Right lobe of liver (tissue), 6 donors: ENCODE data around the gene VSTM2B. TPM values are rescaled to one million over a fixed set of nuclear protein-coding genes. Genes with fewer than 3 reads are reported as not detected.

Source experiments
- ATAC-seq, 4 donors: fragments of 200-7000 bp; cut with Tn5 transposase; one replicate each; pipeline ENCODE4 v1.9.1; 2020; ENCODE audit warnings: mild to moderate bottlenecking in 4 of 4, moderate library complexity in 4 of 4
- DNase-seq, 3 donors: peaks; one replicate each; pipeline ENCODE4 v3.0.0-alpha.2; 2020
- H3K27ac ChIP-seq, 3 donors: fragments of 200-600 bp; one replicate each; pipeline ENCODE4 v1.8.0; 2022
- H3K27me3 ChIP-seq, 2 donors: fragments of 200-600 bp; one replicate each; pipeline ENCODE4 v1.8.0; 2022
- H3K36me3 ChIP-seq, 4 donors: fragments of 200-600 bp; sonication (generic) in 1 of 4; one replicate each; pipeline versions ENCODE4 v1.5.1 to v1.8.0; 2017 to 2022; ENCODE audit warnings: control low read depth in 1 of 4
- H3K4me1 ChIP-seq, 4 donors: fragments of 200-600 bp; sonication (generic) in 1 of 4; one replicate each; pipeline versions ENCODE4 v1.5.1 to v1.8.0; 2017 to 2022; ENCODE audit warnings: control low read depth in 1 of 4
- H3K4me3 ChIP-seq, 3 donors: fragments of 200-600 bp; one replicate each; pipeline ENCODE4 v1.8.0; 2022
- H3K9me3 ChIP-seq, 4 donors: fragments of 200-600 bp; sonication (generic) in 1 of 4; one replicate each; pipeline versions ENCODE4 v1.5.1 to v1.8.0; 2017 to 2022; ENCODE audit warnings: control low read depth in 1 of 4
- POLR2A ChIP-seq: fragments of 450-650 bp; IDR thresholded peaks from one replicate; pipeline ENCODE4 v1.6.1; 2017; ENCODE audit warnings: antibody characterized with exemption, mild to moderate bottlenecking
- WGBS: methylation state at CpG from one replicate; pipeline ENCODE4 v1.1.6; 2018; ENCODE audit warnings: low coverage, low lambda C conversion rate; ENCODE audit not compliant: insufficient coverage; ENCODE audit errors: missing lambda C conversion rate; 5-methylcytosine and 5-hydroxymethylcytosine counted together
- intact Hi-C, 2 donors: fragments of 100-400 bp; cut with DNase I; formaldehyde crosslinking; loops; one replicate each; pipeline versions ENCODE4 v1.11.2 to v1.14.1; 2022
- total RNA-seq, 6 experiments: library from RNA; depleted of rRNA in 2 of 6; stranded (reverse); fragments of >200 nt in 2 of 6; fragmentation: NEBNext Ultra II Directional in 3 of 6; extraction: Animal tissue kit (Norgen Biotek cat#: 25700) in 3 of 6; gene quantifications; one replicate each; pipeline versions ENCODE4 v1.1.0 to v1.2.4, GENCODE V29; 2016 to 2023
- TF ChIP-seq, protein P1 (sequence below), 4 donors: fragments of 200-600 bp in 3 of 4; fragments of 450-650 bp in 1 of 4; IDR thresholded peaks; one replicate each; pipeline versions ENCODE4 v1.5.1 to v1.8.0; 2016 to 2022; ENCODE audit warnings: antibody characterized with exemption in 4 of 4, mild to moderate bottlenecking in 2 of 4
- donor health status: DM: no; HTN: yes; CAD: no.
- donor health status: DM: no; HTN: no; CAD: no.
- donor health status: DM: no; HTN: no; CAD: no.
- donor health status: DM: no; HTN: yes; CAD: no.
- donor health status: DM: no; HTN: yes; CAD: no.

VSTM2B gene
- total RNA-seq, 6 experiments from 2014 or later = not detected

DNA sequence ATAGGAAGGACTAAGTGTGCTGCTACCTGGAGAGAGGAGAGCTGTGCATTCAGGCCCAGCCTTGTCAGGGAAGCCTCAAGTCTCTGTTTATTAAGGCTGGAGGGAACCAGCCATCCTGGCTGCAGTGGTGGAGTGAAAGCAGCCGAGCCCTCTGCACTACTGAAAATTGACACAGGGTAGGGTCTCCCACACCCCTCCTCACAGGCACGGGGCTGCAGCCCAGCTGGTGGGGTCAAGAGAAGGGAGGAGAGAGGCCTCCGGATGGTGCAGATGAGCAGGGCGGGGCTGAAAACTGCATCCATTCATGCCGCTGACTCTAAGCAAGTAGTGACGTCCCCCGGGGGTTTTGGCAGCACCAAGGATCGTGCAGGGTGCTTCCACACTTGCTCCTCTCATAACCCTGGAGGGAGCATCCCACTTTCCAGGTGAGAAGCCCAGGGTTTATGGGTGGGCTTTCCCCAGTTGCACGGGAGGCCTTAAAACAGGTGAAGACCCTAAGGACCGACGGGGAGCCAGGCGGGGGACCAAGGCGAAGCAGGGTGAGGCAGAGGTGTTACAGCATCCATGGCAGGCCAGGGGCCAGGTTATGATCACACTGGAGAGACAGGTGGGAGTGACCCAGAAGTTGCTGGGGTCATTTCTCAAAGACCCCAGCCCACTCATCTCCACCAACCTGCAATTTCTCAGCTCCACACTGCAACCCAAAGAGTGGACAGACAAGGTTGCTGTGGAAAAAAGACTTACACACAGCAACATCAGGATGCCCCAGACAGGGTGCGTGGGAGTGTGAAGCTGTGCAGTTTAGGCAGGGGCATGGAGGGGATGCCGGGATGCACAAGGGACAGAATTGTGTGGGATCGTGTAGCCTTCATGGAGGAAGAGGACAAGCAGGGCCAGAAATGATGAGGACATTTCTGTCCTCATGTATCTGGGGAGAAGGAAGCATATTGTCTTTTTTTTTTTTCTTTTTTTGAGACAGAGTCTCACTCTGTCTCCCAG, 36.8 kb downstream of the VSTM2B start:
- Histone ChIP-seq H3K36me3 (no peaks in the 10 kb centered on the region), H3K9me3 (no peaks in the 10 kb centered on the region), H3K4me3 (no peak overlapping the region), H3K27ac (no peak overlapping the region), H3K27me3 (no peaks in the 10 kb centered on the region), H3K4me1 (no peaks in the 10 kb centered on the region)
- 59% methylated on average over 5 of the region's 16 CpGs for WGBS
- no peak for TF ChIP-seq POLR2A
- TF ChIP-seq, protein P1, sequence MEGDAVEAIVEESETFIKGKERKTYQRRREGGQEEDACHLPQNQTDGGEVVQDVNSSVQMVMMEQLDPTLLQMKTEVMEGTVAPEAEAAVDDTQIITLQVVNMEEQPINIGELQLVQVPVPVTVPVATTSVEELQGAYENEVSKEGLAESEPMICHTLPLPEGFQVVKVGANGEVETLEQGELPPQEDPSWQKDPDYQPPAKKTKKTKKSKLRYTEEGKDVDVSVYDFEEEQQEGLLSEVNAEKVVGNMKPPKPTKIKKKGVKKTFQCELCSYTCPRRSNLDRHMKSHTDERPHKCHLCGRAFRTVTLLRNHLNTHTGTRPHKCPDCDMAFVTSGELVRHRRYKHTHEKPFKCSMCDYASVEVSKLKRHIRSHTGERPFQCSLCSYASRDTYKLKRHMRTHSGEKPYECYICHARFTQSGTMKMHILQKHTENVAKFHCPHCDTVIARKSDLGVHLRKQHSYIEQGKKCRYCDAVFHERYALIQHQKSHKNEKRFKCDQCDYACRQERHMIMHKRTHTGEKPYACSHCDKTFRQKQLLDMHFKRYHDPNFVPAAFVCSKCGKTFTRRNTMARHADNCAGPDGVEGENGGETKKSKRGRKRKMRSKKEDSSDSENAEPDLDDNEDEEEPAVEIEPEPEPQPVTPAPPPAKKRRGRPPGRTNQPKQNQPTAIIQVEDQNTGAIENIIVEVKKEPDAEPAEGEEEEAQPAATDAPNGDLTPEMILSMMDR (IDR thresholded peaks at IDR 0.05) = no peak
- no peak for DNase-seq
- no peak for ATAC-seq
- intact Hi-C loops = no loop called here

DNA sequence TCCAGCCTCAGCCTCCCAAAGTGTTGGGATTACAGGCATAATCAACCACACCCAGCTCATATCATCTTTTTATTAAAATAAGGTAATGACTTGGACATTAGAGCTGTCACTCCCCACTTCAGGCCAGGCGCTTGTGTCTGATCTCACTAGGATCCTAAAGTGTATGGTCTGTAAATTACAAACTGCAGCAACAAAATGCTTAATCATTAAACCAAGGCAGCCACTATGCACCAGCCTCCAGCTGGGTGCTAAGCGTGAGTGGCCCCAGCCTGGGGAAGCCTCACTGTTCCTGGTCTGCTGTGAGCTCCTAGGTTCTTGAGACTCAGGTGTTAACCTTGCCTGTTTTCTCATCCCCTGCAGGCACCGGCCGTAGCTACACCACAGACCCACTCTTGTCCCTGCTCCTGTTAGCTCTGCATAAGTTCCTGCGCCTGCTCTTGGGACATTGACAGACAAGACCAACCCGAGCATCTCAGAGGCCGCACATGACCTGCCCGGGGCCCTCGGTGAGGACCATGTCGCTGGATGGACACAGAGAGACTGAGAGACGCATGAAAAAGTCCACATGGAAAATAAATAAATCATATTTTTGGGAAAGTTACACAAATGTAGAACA, 37.8 kb downstream of the VSTM2B start:
- H3K27me3 ChIP-seq = no peaks in the 10 kb centered on the region
- 52% methylated on average over 11 of the region's 11 CpGs for WGBS
- no peak overlapping the region for H3K4me3 ChIP-seq
- no peaks in the 10 kb centered on the region for H3K9me3 ChIP-seq
- no peak for DNase-seq
- intact Hi-C loops = no loop called here
- TF ChIP-seq POLR2A = no peak
- TF ChIP-seq, protein P1 (IDR thresholded peaks at IDR 0.05) = no peak
- H3K4me1 ChIP-seq = no peaks in the 10 kb centered on the region
- no peak for ATAC-seq
- H3K27ac ChIP-seq = no peak overlapping the region
- H3K36me3 ChIP-seq = no peaks in the 10 kb centered on the region

DNA sequence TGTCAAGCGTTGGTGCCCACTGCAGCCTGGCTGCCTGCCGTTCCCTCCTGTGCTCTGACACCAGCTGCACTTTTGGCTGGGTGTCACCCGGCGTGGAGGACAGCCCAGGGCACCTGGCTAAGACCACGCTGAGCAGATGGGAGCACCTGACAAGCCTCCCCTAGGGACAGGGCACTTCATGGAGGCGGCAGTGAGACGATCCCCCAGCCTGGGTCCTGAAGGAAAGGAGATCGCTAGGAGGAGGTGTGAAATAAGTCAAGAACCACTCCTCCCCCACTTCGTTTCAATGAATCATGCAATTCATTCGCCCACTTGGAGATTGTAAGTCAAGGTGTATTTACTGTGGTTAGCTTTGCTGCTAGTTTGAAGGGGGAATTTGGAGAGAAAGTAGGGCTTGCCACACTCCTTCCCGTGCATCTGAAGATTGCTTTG, 38.8 kb downstream of the VSTM2B start:
- H3K4me3 ChIP-seq = no peak overlapping the region
- intact Hi-C loops = no loop called here
- H3K36me3 ChIP-seq = no peaks in the 10 kb centered on the region
- no peaks in the 10 kb centered on the region for H3K4me1 ChIP-seq
- no peaks in the 10 kb centered on the region for H3K27me3 ChIP-seq
- WGBS = 26% methylated on average over 10 of the region's 11 CpGs
- ATAC-seq (no peak), DNase-seq (no peak)
- H3K27ac ChIP-seq = no peak overlapping the region
- no peaks in the 10 kb centered on the region for H3K9me3 ChIP-seq
- TF ChIP-seq, protein P1 (IDR thresholded peaks at IDR 0.05) = no peak
- no peak for TF ChIP-seq POLR2A

DNA sequence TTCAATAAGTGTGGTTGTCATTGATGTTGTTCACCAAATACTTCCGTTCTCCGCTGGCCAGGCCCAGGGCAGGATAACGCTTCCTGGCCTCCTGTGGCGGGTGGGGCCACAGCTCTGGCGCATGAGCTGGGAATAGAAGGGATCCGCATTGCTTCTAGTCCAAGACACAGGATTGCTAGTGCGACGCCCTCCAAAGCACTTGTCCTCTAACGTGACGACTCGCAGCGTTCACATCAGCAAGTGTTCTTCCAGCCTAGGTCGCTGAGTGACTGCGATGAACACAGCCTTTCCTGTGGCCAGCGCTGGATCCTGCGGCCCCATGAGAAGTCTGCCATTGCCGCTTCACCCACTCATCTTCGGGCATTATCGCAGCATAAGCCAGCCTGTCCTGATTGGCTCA, 39.4 kb downstream of the VSTM2B start:
- no peak overlapping the region for H3K27ac ChIP-seq
- intact Hi-C loops = no loop called here
- ATAC-seq (no peak), DNase-seq (no peak)
- H3K4me1 ChIP-seq = no peaks in the 10 kb centered on the region
- H3K9me3 ChIP-seq = no peaks in the 10 kb centered on the region
- H3K27me3 ChIP-seq = no peaks in the 10 kb centered on the region
- 50% methylated on average over 2 of the region's 19 CpGs for WGBS
- TF ChIP-seq, protein P1 (IDR thresholded peaks at IDR 0.05) = no peak
- TF ChIP-seq POLR2A = no peak
- H3K36me3 ChIP-seq = no peaks in the 10 kb centered on the region
- H3K4me3 ChIP-seq = no peak overlapping the region
